Measurements from ENCODE around the gene HDAC4.

- no peak for TF ChIP-seq CBX3 (IDR thresholded peaks at IDR 0.05; ENCODE audit: borderline replicate concordance, low read depth)
- no peak for TF ChIP-seq BACH1 (IDR thresholded peaks at IDR 0.05; ENCODE audit: borderline replicate concordance)
- TF ChIP-seq NRF1 (conservative IDR thresholded peaks at IDR 0.05; ENCODE audit: low read depth, low read length): no peak
- TF ChIP-seq CTCF (IDR thresholded peaks at IDR 0.05 in 2 of 3, conservative IDR thresholded peaks at IDR 0.05 in 1 of 3; ENCODE audit: control insufficient read depth in 2 of 3, extremely low read depth in 1 of 3, insufficient read depth in 1 of 3, low read depth in 3 of 3, low read length in 3 of 3): no peak
- TF ChIP-seq MXI1 (IDR thresholded peaks at IDR 0.05; ENCODE audit: low read depth, low read length): no peak
These were observed 256.2 kb downstream of the HDAC4 start for GRCh38 chr2:239144713-239144999.

Data from GM12878 (cell line).